Neuronal stem cell (in vitro differentiated cells): ENCODE data around the gene MBP.
A peak's percentile ranks its signal among the peaks of the same experiment; 100 is the strongest.

Experiments used
- DNase-seq: peaks from one replicate; pipeline ENCODE4 v3.0.0-alpha.2; 2013; ENCODE audit warnings: low spot score
- H2AFZ ChIP-seq: one replicate; pipeline ENCODE4 v1.6.1; 2013; ENCODE audit warnings: mild to moderate bottlenecking, low read length, inconsistent platforms
- H2AK5ac ChIP-seq: 2 replicates; pipeline ENCODE4 v1.6.1; 2013; ENCODE audit warnings: low read depth, mild to moderate bottlenecking, inconsistent platforms, low read length, moderate library complexity, mixed read lengths
- H2BK120ac ChIP-seq: 2 replicates; pipeline ENCODE4 v1.6.1; 2013; ENCODE audit warnings: low read depth, mild to moderate bottlenecking, inconsistent platforms, low read length, moderate library complexity, mixed read lengths
- H2BK12ac ChIP-seq: one replicate; pipeline ENCODE4 v1.6.1; 2013; ENCODE audit warnings: low read length, inconsistent platforms
- H2BK15ac ChIP-seq: 2 replicates; pipeline ENCODE4 v1.6.1; 2013; ENCODE audit warnings: mild to moderate bottlenecking, low read length, inconsistent platforms, mixed read lengths
- H2BK5ac ChIP-seq: one replicate; pipeline ENCODE4 v1.6.1; 2013; ENCODE audit warnings: inconsistent platforms, mild to moderate bottlenecking, low read length, moderate library complexity
- H3K14ac ChIP-seq: one replicate; pipeline ENCODE4 v1.6.1; 2013; ENCODE audit warnings: low read length, inconsistent platforms
- H3K18ac ChIP-seq: 2 replicates; pipeline ENCODE4 v1.6.1; 2013; ENCODE audit warnings: low read length, inconsistent platforms
- H3K23ac ChIP-seq: 2 replicates; pipeline ENCODE4 v1.6.1; 2013; ENCODE audit warnings: low read depth, mild to moderate bottlenecking, mixed read lengths, low read length, inconsistent platforms; ENCODE audit not compliant: poor library complexity
- H3K27ac ChIP-seq: replicated peaks from 3 replicates; pipeline ENCODE4 v1.5.1; 2013; ENCODE audit warnings: low read length, inconsistent platforms
- H3K27me3 ChIP-seq, 3 experiments: 2 replicates each; pipeline ENCODE4 v1.6.1; 2013; ENCODE audit warnings: low read length in 3 of 3, mild to moderate bottlenecking in 2 of 3, inconsistent platforms in 1 of 3, low read depth in 1 of 3, mixed read lengths in 1 of 3, moderate library complexity in 1 of 3; ENCODE audit not compliant: control insufficient read depth in 3 of 3, insufficient read depth in 3 of 3
- H3K36me3 ChIP-seq, 2 donors: replicated peaks in 1 of 2; 2 replicates each; pipeline ENCODE4 v1.6.1; 2013; ENCODE audit warnings: low read length in 2 of 2; ENCODE audit not compliant: control insufficient read depth in 2 of 2, insufficient read depth in 2 of 2
- H3K4ac ChIP-seq: 2 replicates; pipeline ENCODE4 v1.6.1; 2013; ENCODE audit warnings: inconsistent platforms, mild to moderate bottlenecking, low read length, moderate library complexity
- H3K4me1 ChIP-seq, 2 donors: 1 replicate in 1 of 2; 2 replicates in 1 of 2; pipeline ENCODE4 v1.6.1; 2013; ENCODE audit warnings: low read length in 2 of 2, low read depth in 1 of 2; ENCODE audit not compliant: control insufficient read depth in 2 of 2, insufficient read depth in 1 of 2
- H3K4me2 ChIP-seq: one replicate; pipeline ENCODE4 v1.6.1; 2013; ENCODE audit warnings: mild to moderate bottlenecking, low read length, inconsistent platforms; ENCODE audit not compliant: insufficient read depth, poor library complexity, severe bottlenecking
- H3K4me3 ChIP-seq, 2 donors: 2 replicates each; pipeline ENCODE4 v1.5.1; 2013; ENCODE audit warnings: low read length in 2 of 2, mild to moderate bottlenecking in 2 of 2, inconsistent platforms in 1 of 2, moderate library complexity in 1 of 2
- H3K79me1 ChIP-seq: one replicate; pipeline ENCODE4 v1.6.1; 2013; ENCODE audit warnings: low read depth, mild to moderate bottlenecking, inconsistent platforms, low read length, moderate library complexity
- H3K9ac ChIP-seq: one replicate; pipeline ENCODE4 v1.6.1; 2013; ENCODE audit warnings: mild to moderate bottlenecking, low read depth, low read length, inconsistent platforms; ENCODE audit not compliant: poor library complexity
- H3K9me3 ChIP-seq, 2 donors: replicated peaks in 1 of 2; 2 replicates each; pipeline versions ENCODE3 to v1.6.1; 2013; ENCODE audit warnings: low read length in 2 of 2, mild to moderate bottlenecking in 2 of 2, inconsistent platforms in 1 of 2, low read depth in 1 of 2, mixed read lengths in 1 of 2, moderate library complexity in 1 of 2; ENCODE audit not compliant: control insufficient read depth in 2 of 2, insufficient read depth in 1 of 2
- H4K8ac ChIP-seq: one replicate; pipeline ENCODE4 v1.6.1; 2013; ENCODE audit warnings: low read depth, mild to moderate bottlenecking, inconsistent platforms, low read length, moderate library complexity
- H4K91ac ChIP-seq: one replicate; pipeline ENCODE4 v1.6.1; 2013; ENCODE audit warnings: low read length, low read depth, mild to moderate bottlenecking, inconsistent platforms; ENCODE audit not compliant: poor library complexity
- WGBS, 2 donors: extraction: QIAGEN DNeasy Blood & Tissue Kit; methylation state at CpG; one replicate each; pipeline ENCODE4 v1.1.7; 2013; ENCODE audit warnings: missing lambda C conversion rate in 2 of 2, mixed read lengths in 1 of 2; ENCODE audit not compliant: insufficient read length in 2 of 2, insufficient replicate concordance in 1 of 2; ENCODE audit errors: extremely low coverage in 2 of 2; 5-methylcytosine and 5-hydroxymethylcytosine counted together

Gene MBP

GRCh38 chr18:77107292-77107691 lies 25.3 kb downstream of the MBP start:
- H2BK12ac ChIP-seq, result no peak overlapping the region
- H3K27ac ChIP-seq, result no peak overlapping the region
- H2BK15ac ChIP-seq, result no peak overlapping the region
- peak overlapping the region; percentile 18 for H2AK5ac ChIP-seq
- H3K36me3 ChIP-seq, result no peaks in the 10 kb centered on the region
- no peak overlapping the region for H3K4me2 ChIP-seq
- H3K23ac ChIP-seq, result no peak overlapping the region
- H3K27me3 ChIP-seq, result no peaks in the 10 kb centered on the region
- H2BK5ac ChIP-seq, result no peak overlapping the region
- no peak overlapping the region for H2BK120ac ChIP-seq
- H3K79me1 ChIP-seq, result no peaks in the 10 kb centered on the region
- peak overlapping the region; percentile 40 for H4K91ac ChIP-seq
- no peak overlapping the region for H3K14ac ChIP-seq
- H3K4me3 ChIP-seq, result no peak overlapping the region
- no peak overlapping the region for H3K4ac ChIP-seq
- DNase-seq, result no peak
- peaks cover 5 to 6% of the 10 kb centered on the region in 2 donors for H3K4me1 ChIP-seq
- H4K8ac ChIP-seq, result no peak overlapping the region
- WGBS, 2 donors, result no CpG with 5 or more reads among the region's 5 CpGs
- H2AFZ ChIP-seq, result no peak overlapping the region
- H3K9me3 ChIP-seq, result no peaks in the 10 kb centered on the region
- no peak overlapping the region for H3K18ac ChIP-seq
- no peak overlapping the region for H3K9ac ChIP-seq

- Histone ChIP-seq H3K36me3 (no peaks in the 10 kb centered on the region), H3K4me1 (peaks cover 7 to 11% of the 10 kb centered on the region in 2 donors)
- no CpG with 5 or more reads among the region's 15 CpGs for WGBS, 2 donors
These were observed 26.3 kb downstream of the MBP start for GRCh38 chr18:77106331-77106730.

GRCh38 chr18:77105680-77106079 lies 26.9 kb downstream of the MBP start:
- no peak for DNase-seq
- H2BK5ac ChIP-seq, result no peak overlapping the region

More at GRCh38 chr18:77106331-77106730, 26.3 kb downstream of the MBP start:
- Histone ChIP-seq H3K4me2 (no peak overlapping the region), H4K8ac (no peak overlapping the region), H2AK5ac (peak overlapping the region; percentile 14), H3K27ac (no peak overlapping the region), H2BK120ac (no peak overlapping the region), H3K23ac (no peak overlapping the region), H2BK15ac (no peak overlapping the region), H3K79me1 (no peaks in the 10 kb centered on the region), H2BK5ac (no peak overlapping the region), H2AFZ (no peak overlapping the region), H3K18ac (no peak overlapping the region), H3K4ac (no peak overlapping the region), H3K9me3 (no peaks in the 10 kb centered on the region), H3K27me3 (no peaks in the 10 kb centered on the region), H3K14ac (no peak overlapping the region), H2BK12ac (no peak overlapping the region), H4K91ac (no peak overlapping the region), H3K4me3 (no peak overlapping the region), H3K9ac (peak overlapping the region; percentile 24)
- no peak for DNase-seq

GRCh38 chr18:77105028-77105427 lies 27.6 kb downstream of the MBP start:
- Histone ChIP-seq H2BK5ac (no peak overlapping the region), H2AK5ac (no peak overlapping the region), H3K36me3 (no peaks in the 10 kb centered on the region), H3K18ac (no peak overlapping the region), H3K9me3 (no peaks in the 10 kb centered on the region), H2BK12ac (no peak overlapping the region), H4K8ac (no peak overlapping the region), H3K9ac (no peak overlapping the region), H4K91ac (no peak overlapping the region), H3K4me3 (no peak overlapping the region), H3K79me1 (no peaks in the 10 kb centered on the region), H3K4ac (no peak overlapping the region), H3K27me3 (peaks cover 0 to 4% (median 0%) of the 10 kb centered on the region in 3 experiments), H2BK15ac (no peak overlapping the region), H3K23ac (no peak overlapping the region), H2BK120ac (no peak overlapping the region), H3K4me2 (no peak overlapping the region), H3K4me1 (peaks cover 7 to 14% of the 10 kb centered on the region in 2 donors), H3K27ac (no peak overlapping the region), H2AFZ (no peak overlapping the region), H3K14ac (no peak overlapping the region)
- no CpG with 5 or more reads among the region's 10 CpGs for WGBS, 2 donors
- no peak for DNase-seq

More at GRCh38 chr18:77105680-77106079, 26.9 kb downstream of the MBP start:
- WGBS, 2 donors, result no CpG with 5 or more reads among the region's 3 CpGs
- no peaks in the 10 kb centered on the region for H3K36me3 ChIP-seq
- no peak overlapping the region for H2AFZ ChIP-seq
- H3K18ac ChIP-seq, result no peak overlapping the region
- no peak overlapping the region for H3K4ac ChIP-seq
- no peaks in the 10 kb centered on the region for H3K9me3 ChIP-seq
- H3K9ac ChIP-seq, result no peak overlapping the region
- peaks cover 7 to 14% of the 10 kb centered on the region in 2 donors for H3K4me1 ChIP-seq
- H4K8ac ChIP-seq, result no peak overlapping the region
- H2BK12ac ChIP-seq, result no peak overlapping the region
- H3K4me2 ChIP-seq, result no peak overlapping the region
- H2AK5ac ChIP-seq, result no peak overlapping the region
- H2BK120ac ChIP-seq, result no peak overlapping the region
- no peak overlapping the region for H2BK15ac ChIP-seq
- no peak overlapping the region for H3K14ac ChIP-seq
- H3K27me3 ChIP-seq, result no peaks in the 10 kb centered on the region
- no peak overlapping the region for H4K91ac ChIP-seq
- no peak overlapping the region for H3K4me3 ChIP-seq
- H3K23ac ChIP-seq, result no peak overlapping the region
- H3K27ac ChIP-seq, result no peak overlapping the region
- H3K79me1 ChIP-seq, result no peaks in the 10 kb centered on the region
